Thoracic aorta (tissue), 2 donors: Measurements from ENCODE around the gene PRDM16. TPM values are rescaled to one million over a fixed set of nuclear protein-coding genes. Genes with fewer than 3 reads are reported as not detected.

Source experiments
- ATAC-seq: fragments of 150-250 bp; one replicate; pipeline ENCODE4 v1.8.0; 2017; ENCODE audit warnings: low read depth; ENCODE audit not compliant: insufficient number of reproducible peaks, low FRiP score
- DNase-seq: peaks from one replicate; pipeline ENCODE4 v3.0.0-alpha.2; 2020; ENCODE audit warnings: low spot score
- H3K27ac ChIP-seq, 2 donors: fragments of 200-600 bp; sonication (generic); 1 replicate in 1 of 2; 2 replicates in 1 of 2; pipeline ENCODE4 v1.5.1; 2016; ENCODE audit warnings: mild to moderate bottlenecking in 2 of 2, moderate library complexity in 2 of 2
- H3K27me3 ChIP-seq: fragments of 200-600 bp; sonication (generic); replicated peaks from 2 replicates; pipeline ENCODE4 v1.6.0; 2016; ENCODE audit warnings: mild to moderate bottlenecking; ENCODE audit not compliant: insufficient read depth
- H3K36me3 ChIP-seq: fragments of 200-600 bp; sonication (generic); one replicate; pipeline ENCODE4 v1.5.1; 2016
- H3K4me1 ChIP-seq, 2 donors: fragments of 200-600 bp; sonication (generic); 1 replicate in 1 of 2; 2 replicates in 1 of 2; pipeline versions ENCODE4 v1.5.1 to v1.6.0; 2016; ENCODE audit warnings: low read depth in 2 of 2, mild to moderate bottlenecking in 1 of 2; ENCODE audit not compliant: control insufficient read depth in 1 of 2
- H3K4me3 ChIP-seq: fragments of 200-600 bp; sonication (generic); 2 replicates; pipeline ENCODE4 v1.5.1; 2016; ENCODE audit warnings: mild to moderate bottlenecking
- H3K9me3 ChIP-seq: fragments of 200-600 bp; sonication (generic); 2 replicates; pipeline ENCODE4 v1.5.1; 2016
- CTCF ChIP-seq: fragments of 200-600 bp; sonication (generic); IDR thresholded peaks from one replicate; pipeline ENCODE4 v1.5.1; 2019; ENCODE audit warnings: antibody characterized with exemption
- total RNA-seq, 2 donors: library from RNA; depleted of rRNA; stranded (reverse); fragments of >200 nt; gene quantifications; one replicate each; pipeline versions ENCODE4 v1.1.0 to v1.2.3, GENCODE V29; 2016

PRDM16 gene
- total RNA-seq, 2 donors from 2014 or later = 68.9 to 85.4 TPM

- Histone ChIP-seq H3K9me3 (no peaks in the 10 kb centered on the region), H3K27me3 (peaks cover 4% of the 10 kb centered on the region), H3K27ac (no peak within 1 kb of the TSS), H3K4me3 (peak within 1 kb of the TSS; percentile 70), H3K36me3 (no peaks in the 10 kb centered on the region), H3K4me1 (peaks cover 5 to 14% of the 10 kb centered on the region in 2 donors)
- DNase-seq (no peak), ATAC-seq (no peak)
- TF ChIP-seq CTCF = no peak
These were observed 385.1 kb downstream of the PRDM16 start, which contains the start of gene ARHGEF16 for GRCh38 chr1:3453891-3454810. Gene ARHGEF16 (plus strand): TSS chr1:3454665. CDS start chr1:3463085, 8,420 bp downstream.

GRCh38 chr1:3454811-3455618 lies 386.0 kb downstream of the PRDM16 start:
- Histone ChIP-seq H3K9me3 (no peaks in the 10 kb centered on the region), H3K27me3 (peaks cover 4% of the 10 kb centered on the region), H3K27ac (no peak overlapping the region), H3K4me1 (peaks cover 5 to 14% of the 10 kb centered on the region in 2 donors), H3K4me3 (peak overlapping the region; percentile 70), H3K36me3 (no peaks in the 10 kb centered on the region)
- DNase-seq = no peak
- no peak for ATAC-seq
- no peak for TF ChIP-seq CTCF

GRCh38 chr1:3455670-3456448 lies 386.9 kb downstream of the PRDM16 start:
- H3K36me3 ChIP-seq = no peaks in the 10 kb centered on the region
- peaks cover 5 to 14% of the 10 kb centered on the region in 2 donors for H3K4me1 ChIP-seq
- ATAC-seq = no peak
- DNase-seq = no peak
- no peak for TF ChIP-seq CTCF
- no peak overlapping the region for H3K27ac ChIP-seq
- no peaks in the 10 kb centered on the region for H3K9me3 ChIP-seq
- no peak overlapping the region for H3K4me3 ChIP-seq
- peaks cover 4% of the 10 kb centered on the region for H3K27me3 ChIP-seq

GRCh38 chr1:3456449-3456963 lies 387.5 kb downstream of the PRDM16 start:
- no peak for ATAC-seq
- peaks cover 4% of the 10 kb centered on the region for H3K27me3 ChIP-seq
- no peaks in the 10 kb centered on the region for H3K36me3 ChIP-seq
- no peak overlapping the region for H3K27ac ChIP-seq
- no peak for DNase-seq
- peaks cover 5 to 14% of the 10 kb centered on the region in 2 donors for H3K4me1 ChIP-seq
- no peak overlapping the region for H3K4me3 ChIP-seq
- H3K9me3 ChIP-seq = no peaks in the 10 kb centered on the region
- TF ChIP-seq CTCF = no peak
